K562 (cell line): ENCODE results near the gene PAFAH2. TPM values are rescaled to one million over a fixed set of nuclear protein-coding genes. Genes with fewer than 3 reads are reported as not detected.

Source experiments
- CCNT2 ChIP-seq: IDR thresholded peaks from 2 replicates; pipeline ENCODE4 v1.6.1; 2011; ENCODE audit warnings: borderline replicate concordance, low read depth, mild to moderate bottlenecking, moderate library complexity, mixed read lengths, low read length; ENCODE audit not compliant: insufficient read length; ENCODE audit errors: extremely low read depth
- CSDE1 ChIP-seq, 2 experiments: fragments of 450-650 bp; IDR thresholded peaks; 2 replicates each; pipeline ENCODE4 v1.6.1; 2016; ENCODE audit warnings: mild to moderate bottlenecking in 1 of 2
- CXXC5 ChIP-seq: fragments of 250-450 bp; sonication (Bioruptor Pico); IDR thresholded peaks from 2 replicates; pipeline ENCODE4 v1.8.0; 2022; ENCODE audit warnings: inconsistent platforms, mild to moderate bottlenecking, moderate library complexity
- DMBX1 ChIP-seq: fragments of 250-450 bp; sonication (Bioruptor Pico); IDR thresholded peaks from 2 replicates; pipeline ENCODE4 v1.8.0; 2022; ENCODE audit warnings: inconsistent platforms, mild to moderate bottlenecking, moderate library complexity, borderline replicate concordance
- DPF2 ChIP-seq: fragments of 450-650 bp; IDR thresholded peaks from 2 replicates; pipeline ENCODE4 v1.6.1; 2016
- EP400 ChIP-seq: fragments of 450-650 bp; IDR thresholded peaks from 2 replicates; pipeline ENCODE4 v1.6.1; 2017; ENCODE audit warnings: antibody characterized with exemption, mild to moderate bottlenecking, moderate library complexity
- ERF ChIP-seq: fragments of 450-650 bp; formaldehyde crosslinking; IDR thresholded peaks from 2 replicates; pipeline ENCODE4 v1.4.0; 2020; ENCODE audit warnings: mild to moderate bottlenecking, mixed read lengths
- HNRNPK ChIP-seq: fragments of 200-400 bp; formaldehyde crosslinking; IDR thresholded peaks from one replicate; pipeline ENCODE4 v1.6.1; 2018; ENCODE audit warnings: mild to moderate bottlenecking, low read depth, low read length; ENCODE audit not compliant: poor library complexity, severe bottlenecking
- JUN ChIP-seq, 2 experiments: sonication (generic) in 1 of 2; formaldehyde crosslinking in 1 of 2; IDR thresholded peaks; 2 replicates each; pipeline versions ENCODE4 v1.6.1 to v1.8.0; 2012 to 2022; ENCODE audit warnings: borderline replicate concordance in 2 of 2, mild to moderate bottlenecking in 2 of 2, improper control_type of control experiment in 1 of 2, low read depth in 1 of 2, low read length in 1 of 2, missing genetic modification reagents in 1 of 2
- KLF10 ChIP-seq: fragments of 250-450 bp; sonication (Bioruptor Pico); IDR thresholded peaks from 2 replicates; pipeline ENCODE4 v1.6.1; 2021; ENCODE audit warnings: matching md5 sums
- OTX1 ChIP-seq: fragments of 450-650 bp; formaldehyde crosslinking; IDR thresholded peaks from 2 replicates; pipeline ENCODE4 v1.4.0; 2022; ENCODE audit warnings: mild to moderate bottlenecking
- PTBP1 ChIP-seq: fragments of 200-400 bp; formaldehyde crosslinking; IDR thresholded peaks from 2 replicates; pipeline ENCODE4 v1.6.1; 2017; ENCODE audit warnings: low read depth, low read length
- TAF1 ChIP-seq: IDR thresholded peaks from 2 replicates; pipeline ENCODE4 v1.6.1; 2011; ENCODE audit warnings: mild to moderate bottlenecking, low read length, moderate library complexity; ENCODE audit not compliant: insufficient read depth, control insufficient read depth, severe bottlenecking; ENCODE audit errors: extremely low read depth
- ZFPM2 ChIP-seq: fragments of 250-450 bp; sonication (Bioruptor Pico); IDR thresholded peaks from 2 replicates; pipeline ENCODE4 v1.5.1; 2022; ENCODE audit warnings: mild to moderate bottlenecking
- ZNF830 ChIP-seq: fragments of 250-450 bp; sonication (Bioruptor Pico); IDR thresholded peaks from 2 replicates; pipeline ENCODE4 v1.5.0; 2021; ENCODE audit warnings: mild to moderate bottlenecking
- polyA plus RNA-seq, 8 experiments: library from polyadenylated mRNA; depleted of rRNA in 4 of 8; stranded (reverse) in 5 of 8; unstranded in 3 of 8; fragments of >200 nt; fragmentation: Nextera tagmentation in 2 of 8; fragmentation: Illumina TruSeq in 1 of 8; extraction: Ambion mirVana in 2 of 8; extraction: Trizol in 1 of 8; gene quantifications; 2 replicates each; pipeline versions ENCODE4 v1.2.1 to v1.2.3, GENCODE V29; 2011 to 2014; ENCODE audit warnings: inconsistent platforms in 1 of 8, missing spikeins in 1 of 8
- total RNA-seq, 7 experiments: library from RNA; depleted of rRNA in 6 of 7; stranded (reverse); fragments of >200 nt in 6 of 7; fragmentation: Illumina TruSeq in 2 of 7; extraction: Trizol in 2 of 7; gene quantifications; 2 replicates each; pipeline versions ENCODE4 v1.2.1 to v1.2.3, GENCODE V29; 2011 to 2021; ENCODE audit warnings: low replicate concordance in 1 of 7
- TF ChIP-seq, protein P1 (sequence below): fragments of 250-450 bp; sonication (Bioruptor Pico); IDR thresholded peaks from 2 replicates; pipeline ENCODE4 v1.4.0; 2020
- TF ChIP-seq, protein P2 (sequence below), 2 experiments: fragments of 450-650 bp; IDR thresholded peaks; 2 replicates each; pipeline ENCODE4 v1.6.1; 2016
- TF ChIP-seq, protein P3 (sequence below), 2 experiments: fragments of 450-650 bp in 1 of 2; sonication (generic) in 1 of 2; formaldehyde crosslinking in 1 of 2; IDR thresholded peaks in 1 of 2; conservative IDR thresholded peaks in 1 of 2; 2 replicates each; pipeline versions ENCODE4 v1.6.1 to v1.8.1; 2016 to 2023; ENCODE audit warnings: mild to moderate bottlenecking in 2 of 2, moderate library complexity in 2 of 2, inconsistent platforms in 1 of 2, missing genetic modification reagents in 1 of 2

Gene PAFAH2
- total and polyA plus RNA-seq, 9 of the 15 experiments (the other 6 are each of a cell fraction or from before 2014, with no cell fraction given), result 4.2 to 10.9 (median 6.8) TPM

DNA sequence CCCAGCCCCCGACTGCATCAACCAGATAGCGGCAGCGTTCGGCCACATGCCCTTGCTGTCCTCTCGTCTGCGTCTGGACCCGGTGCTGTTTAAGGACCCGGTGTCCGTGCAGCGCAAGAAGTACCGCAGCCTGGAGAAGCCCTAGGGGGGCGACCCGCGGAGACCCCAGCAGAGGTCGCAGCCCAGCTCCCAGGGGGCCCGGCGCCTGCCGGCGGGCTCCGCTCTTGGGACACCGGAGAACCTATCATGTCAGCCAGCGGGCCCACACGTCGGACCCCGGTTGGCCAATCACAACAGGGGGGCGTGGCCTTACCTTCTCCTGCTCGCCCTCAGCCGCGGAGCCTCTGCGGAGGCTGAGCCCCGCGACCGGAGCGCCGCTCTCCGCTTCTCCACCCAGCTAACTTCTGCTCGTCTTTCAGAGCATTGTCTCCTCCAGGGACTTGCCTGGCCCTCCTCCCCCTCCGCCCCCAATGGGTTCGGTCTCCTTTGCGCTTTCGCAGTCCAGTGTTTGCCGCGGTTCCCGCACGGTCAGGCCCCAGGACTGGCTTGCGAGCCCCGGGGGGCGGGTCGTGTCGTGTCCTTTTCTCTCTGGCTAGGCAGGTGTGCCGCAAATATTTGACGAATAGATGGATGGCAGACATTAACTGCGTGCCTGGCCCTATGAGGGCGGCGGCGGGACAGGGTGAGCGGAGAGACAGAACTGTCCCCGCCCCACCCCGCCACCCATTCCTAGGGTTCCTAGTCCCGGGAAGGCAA, 37.5 kb upstream of the PAFAH2 start (continued):
- TF ChIP-seq, protein P1, sequence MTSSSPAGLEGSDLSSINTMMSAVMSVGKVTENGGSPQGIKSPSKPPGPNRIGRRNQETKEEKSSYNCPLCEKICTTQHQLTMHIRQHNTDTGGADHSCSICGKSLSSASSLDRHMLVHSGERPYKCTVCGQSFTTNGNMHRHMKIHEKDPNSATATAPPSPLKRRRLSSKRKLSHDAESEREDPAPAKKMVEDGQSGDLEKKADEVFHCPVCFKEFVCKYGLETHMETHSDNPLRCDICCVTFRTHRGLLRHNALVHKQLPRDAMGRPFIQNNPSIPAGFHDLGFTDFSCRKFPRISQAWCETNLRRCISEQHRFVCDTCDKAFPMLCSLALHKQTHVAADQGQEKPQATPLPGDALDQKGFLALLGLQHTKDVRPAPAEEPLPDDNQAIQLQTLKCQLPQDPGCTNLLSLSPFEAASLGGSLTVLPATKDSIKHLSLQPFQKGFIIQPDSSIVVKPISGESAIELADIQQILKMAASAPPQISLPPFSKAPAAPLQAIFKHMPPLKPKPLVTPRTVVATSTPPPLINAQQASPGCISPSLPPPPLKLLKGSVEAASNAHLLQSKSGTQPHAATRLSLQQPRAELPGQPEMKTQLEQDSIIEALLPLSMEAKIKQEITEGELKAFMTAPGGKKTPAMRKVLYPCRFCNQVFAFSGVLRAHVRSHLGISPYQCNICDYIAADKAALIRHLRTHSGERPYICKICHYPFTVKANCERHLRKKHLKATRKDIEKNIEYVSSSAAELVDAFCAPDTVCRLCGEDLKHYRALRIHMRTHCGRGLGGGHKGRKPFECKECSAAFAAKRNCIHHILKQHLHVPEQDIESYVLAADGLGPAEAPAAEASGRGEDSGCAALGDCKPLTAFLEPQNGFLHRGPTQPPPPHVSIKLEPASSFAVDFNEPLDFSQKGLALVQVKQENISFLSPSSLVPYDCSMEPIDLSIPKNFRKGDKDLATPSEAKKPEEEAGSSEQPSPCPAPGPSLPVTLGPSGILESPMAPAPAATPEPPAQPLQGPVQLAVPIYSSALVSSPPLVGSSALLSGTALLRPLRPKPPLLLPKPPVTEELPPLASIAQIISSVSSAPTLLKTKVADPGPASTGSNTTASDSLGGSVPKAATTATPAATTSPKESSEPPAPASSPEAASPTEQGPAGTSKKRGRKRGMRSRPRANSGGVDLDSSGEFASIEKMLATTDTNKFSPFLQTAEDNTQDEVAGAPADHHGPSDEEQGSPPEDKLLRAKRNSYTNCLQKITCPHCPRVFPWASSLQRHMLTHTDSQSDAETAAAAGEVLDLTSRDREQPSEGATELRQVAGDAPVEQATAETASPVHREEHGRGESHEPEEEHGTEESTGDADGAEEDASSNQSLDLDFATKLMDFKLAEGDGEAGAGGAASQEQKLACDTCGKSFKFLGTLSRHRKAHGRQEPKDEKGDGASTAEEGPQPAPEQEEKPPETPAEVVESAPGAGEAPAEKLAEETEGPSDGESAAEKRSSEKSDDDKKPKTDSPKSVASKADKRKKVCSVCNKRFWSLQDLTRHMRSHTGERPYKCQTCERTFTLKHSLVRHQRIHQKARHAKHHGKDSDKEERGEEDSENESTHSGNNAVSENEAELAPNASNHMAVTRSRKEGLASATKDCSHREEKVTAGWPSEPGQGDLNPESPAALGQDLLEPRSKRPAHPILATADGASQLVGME (CRISPR knock-in tag), result peak; percentile 71; the same call in 1 of the 2 replicates
- TF ChIP-seq HNRNPK, result no peak
- TF ChIP-seq, protein P2, sequence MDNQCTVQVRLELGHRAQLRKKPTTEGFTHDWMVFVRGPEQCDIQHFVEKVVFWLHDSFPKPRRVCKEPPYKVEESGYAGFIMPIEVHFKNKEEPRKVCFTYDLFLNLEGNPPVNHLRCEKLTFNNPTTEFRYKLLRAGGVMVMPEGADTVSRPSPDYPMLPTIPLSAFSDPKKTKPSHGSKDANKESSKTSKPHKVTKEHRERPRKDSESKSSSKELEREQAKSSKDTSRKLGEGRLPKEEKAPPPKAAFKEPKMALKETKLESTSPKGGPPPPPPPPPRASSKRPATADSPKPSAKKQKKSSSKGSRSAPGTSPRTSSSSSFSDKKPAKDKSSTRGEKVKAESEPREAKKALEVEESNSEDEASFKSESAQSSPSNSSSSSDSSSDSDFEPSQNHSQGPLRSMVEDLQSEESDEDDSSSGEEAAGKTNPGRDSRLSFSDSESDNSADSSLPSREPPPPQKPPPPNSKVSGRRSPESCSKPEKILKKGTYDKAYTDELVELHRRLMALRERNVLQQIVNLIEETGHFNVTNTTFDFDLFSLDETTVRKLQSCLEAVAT (IDR thresholded peaks at IDR 0.05), result peak in 1 of 2 experiments; percentile 88; a peak in 2 of 4 replicates
- no peak for TF ChIP-seq ZFPM2 (CRISPR knock-in tag)
- TF ChIP-seq ZNF830 (CRISPR knock-in tag), result 0 out of 2 replicates have a peak, but pooled peaks have one; percentile 42
- TF ChIP-seq KLF10, result no peak
- TF ChIP-seq DMBX1 (CRISPR knock-in tag), result no peak
- TF ChIP-seq, protein P3, sequence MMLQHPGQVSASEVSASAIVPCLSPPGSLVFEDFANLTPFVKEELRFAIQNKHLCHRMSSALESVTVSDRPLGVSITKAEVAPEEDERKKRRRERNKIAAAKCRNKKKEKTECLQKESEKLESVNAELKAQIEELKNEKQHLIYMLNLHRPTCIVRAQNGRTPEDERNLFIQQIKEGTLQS (IDR thresholded peaks at IDR 0.05), result no peak
- TF ChIP-seq, protein P3 (CRISPR knock-in tag; conservative IDR thresholded peaks at IDR 0.05), result 0 out of 2 replicates have a peak, but pooled peaks have one; percentile 56
- 0 out of 2 replicates have a peak, but pooled peaks have one; percentile 43 for TF ChIP-seq DPF2
- peak; percentile 21; the same call in 1 of the 2 replicates for TF ChIP-seq JUN (IDR thresholded peaks at IDR 0.05; ENCODE audit: borderline replicate concordance, low read depth, low read length)
- no peak for TF ChIP-seq JUN (CRISPR knock-in tag; IDR thresholded peaks at IDR 0.05; ENCODE audit: borderline replicate concordance)
- TF ChIP-seq TAF1, result peak; percentile 78
- TF ChIP-seq OTX1, result peak; percentile 38; the same call in 1 of the 2 replicates
- peak; percentile 90 for TF ChIP-seq CCNT2
- peak; percentile 86 for TF ChIP-seq CXXC5 (CRISPR knock-in tag)
- TF ChIP-seq ERF, result peak; percentile 57; the same call in 1 of the 2 replicates
- TF ChIP-seq PTBP1, result no peak
- peak; percentile 76; the same call in 1 of the 2 replicates for TF ChIP-seq EP400
- TF ChIP-seq CSDE1 (IDR thresholded peaks at IDR 0.05), result peak in 1 of 2 experiments; percentile 98; a peak in 2 of 4 replicates
